ENCODE results near the gene PIK3C2G.

GRCh38 chr12:18262514-18262913 lies 1.2 kb downstream of the PIK3C2G start:
- TF ChIP-seq, protein P1, sequence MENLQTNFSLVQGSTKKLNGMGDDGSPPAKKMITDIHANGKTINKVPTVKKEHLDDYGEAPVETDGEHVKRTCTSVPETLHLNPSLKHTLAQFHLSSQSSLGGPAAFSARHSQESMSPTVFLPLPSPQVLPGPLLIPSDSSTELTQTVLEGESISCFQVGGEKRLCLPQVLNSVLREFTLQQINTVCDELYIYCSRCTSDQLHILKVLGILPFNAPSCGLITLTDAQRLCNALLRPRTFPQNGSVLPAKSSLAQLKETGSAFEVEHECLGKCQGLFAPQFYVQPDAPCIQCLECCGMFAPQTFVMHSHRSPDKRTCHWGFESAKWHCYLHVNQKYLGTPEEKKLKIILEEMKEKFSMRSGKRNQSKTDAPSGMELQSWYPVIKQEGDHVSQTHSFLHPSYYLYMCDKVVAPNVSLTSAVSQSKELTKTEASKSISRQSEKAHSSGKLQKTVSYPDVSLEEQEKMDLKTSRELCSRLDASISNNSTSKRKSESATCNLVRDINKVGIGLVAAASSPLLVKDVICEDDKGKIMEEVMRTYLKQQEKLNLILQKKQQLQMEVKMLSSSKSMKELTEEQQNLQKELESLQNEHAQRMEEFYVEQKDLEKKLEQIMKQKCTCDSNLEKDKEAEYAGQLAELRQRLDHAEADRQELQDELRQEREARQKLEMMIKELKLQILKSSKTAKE (CRISPR knock-in tag; IDR thresholded peaks at IDR 0.05; ENCODE audit: borderline replicate concordance) = no peak
- no peak for TF ChIP-seq CEBPB (IDR thresholded peaks at IDR 0.05; ENCODE audit: borderline replicate concordance, low read depth, low read length)
- TF ChIP-seq CTCF (CRISPR knock-in tag; IDR thresholded peaks at IDR 0.05) = no peak
- no peak for TF ChIP-seq ZNF282 (IDR thresholded peaks at IDR 0.05; ENCODE audit: partially characterized antibody)
- TF ChIP-seq, protein P2, sequence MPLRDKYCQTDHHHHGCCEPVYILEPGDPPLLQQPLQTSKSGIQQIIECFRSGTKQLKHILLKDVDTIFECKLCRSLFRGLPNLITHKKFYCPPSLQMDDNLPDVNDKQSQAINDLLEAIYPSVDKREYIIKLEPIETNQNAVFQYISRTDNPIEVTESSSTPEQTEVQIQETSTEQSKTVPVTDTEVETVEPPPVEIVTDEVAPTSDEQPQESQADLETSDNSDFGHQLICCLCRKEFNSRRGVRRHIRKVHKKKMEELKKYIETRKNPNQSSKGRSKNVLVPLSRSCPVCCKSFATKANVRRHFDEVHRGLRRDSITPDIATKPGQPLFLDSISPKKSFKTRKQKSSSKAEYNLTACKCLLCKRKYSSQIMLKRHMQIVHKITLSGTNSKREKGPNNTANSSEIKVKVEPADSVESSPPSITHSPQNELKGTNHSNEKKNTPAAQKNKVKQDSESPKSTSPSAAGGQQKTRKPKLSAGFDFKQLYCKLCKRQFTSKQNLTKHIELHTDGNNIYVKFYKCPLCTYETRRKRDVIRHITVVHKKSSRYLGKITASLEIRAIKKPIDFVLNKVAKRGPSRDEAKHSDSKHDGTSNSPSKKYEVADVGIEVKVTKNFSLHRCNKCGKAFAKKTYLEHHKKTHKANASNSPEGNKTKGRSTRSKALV (CRISPR knock-in tag; IDR thresholded peaks at IDR 0.05) = no peak
- no peak for TF ChIP-seq PBX3 (CRISPR knock-in tag; IDR thresholded peaks at IDR 0.05; ENCODE audit: borderline replicate concordance)
- TF ChIP-seq RNF2 (conservative IDR thresholded peaks at IDR 0.05; ENCODE audit: low read depth) = no peak
- TF ChIP-seq ZNF407 (CRISPR knock-in tag; IDR thresholded peaks at IDR 0.05; ENCODE audit: not compliant biosample characterization) = no peak
- TF ChIP-seq, protein P3, sequence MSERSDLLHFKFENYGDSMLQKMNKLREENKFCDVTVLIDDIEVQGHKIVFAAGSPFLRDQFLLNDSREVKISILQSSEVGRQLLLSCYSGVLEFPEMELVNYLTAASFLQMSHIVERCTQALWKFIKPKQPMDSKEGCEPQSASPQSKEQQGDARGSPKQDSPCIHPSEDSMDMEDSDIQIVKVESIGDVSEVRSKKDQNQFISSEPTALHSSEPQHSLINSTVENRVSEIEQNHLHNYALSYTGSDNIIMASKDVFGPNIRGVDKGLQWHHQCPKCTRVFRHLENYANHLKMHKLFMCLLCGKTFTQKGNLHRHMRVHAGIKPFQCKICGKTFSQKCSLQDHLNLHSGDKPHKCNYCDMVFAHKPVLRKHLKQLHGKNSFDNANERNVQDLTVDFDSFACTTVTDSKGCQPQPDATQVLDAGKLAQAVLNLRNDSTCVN (CRISPR knock-in tag; IDR thresholded peaks at IDR 0.05; ENCODE audit: borderline replicate concordance) = no peak
- no peak for TF ChIP-seq HNF4G (IDR thresholded peaks at IDR 0.05; ENCODE audit: borderline replicate concordance, low read depth, low read length)
- no peak for TF ChIP-seq HNF4G (CRISPR knock-in tag; IDR thresholded peaks at IDR 0.05; ENCODE audit: borderline replicate concordance, low read depth)
- no peak for TF ChIP-seq ZSCAN9 (CRISPR knock-in tag; IDR thresholded peaks at IDR 0.05; ENCODE audit: borderline replicate concordance)
- no peak for TF ChIP-seq POLR2A (IDR thresholded peaks at IDR 0.05; ENCODE audit: insufficient read depth in 1 of 2, low read depth in 2 of 2, low read length in 2 of 2)
- TF ChIP-seq NR1H2 (CRISPR knock-in tag; IDR thresholded peaks at IDR 0.05; ENCODE audit: borderline replicate concordance, low read depth) = no peak
- no peak for TF ChIP-seq KDM5B (CRISPR knock-in tag; IDR thresholded peaks at IDR 0.05; ENCODE audit: borderline replicate concordance)
